Calu3 (cell line): ENCODE results near the gene OCIAD1. TPM values are rescaled to one million over a fixed set of nuclear protein-coding genes. Genes with fewer than 3 reads are reported as not detected.
A peak's percentile ranks its signal among the peaks of the same experiment; 100 is the strongest.

ENCODE experiments used
- BruUV-seq: library from RNA; stranded (reverse); fragments of 400-500 nt; replicated peaks from 2 replicates; lab custom pipeline; 2021; lab: Mats Ljungman, UMichigan
- CTCF ChIA-PET: fragments of 300-600 bp; sonication (Branson Sonifier 250); formaldehyde crosslinking; loops from one replicate; lab custom pipeline; 2022; ENCODE audit warnings: antibody characterized with exemption; lab: Charles Lee
- DNase-seq: peaks from one replicate; pipeline ENCODE4 v3.0.0; 2022
- H3K27ac Mint-ChIP-seq: one replicate; pipeline ENCODE4 v1.8.0; 2022; ENCODE audit warnings: mixed read lengths; ENCODE audit not compliant: unreplicated experiment
- H3K27me3 Mint-ChIP-seq: one replicate; pipeline ENCODE4 v1.8.0; 2022; ENCODE audit warnings: mixed read lengths; ENCODE audit not compliant: unreplicated experiment
- H3K36me3 Mint-ChIP-seq: one replicate; pipeline ENCODE4 v1.8.0; 2022; ENCODE audit warnings: mild to moderate bottlenecking, moderate library complexity, mixed read lengths; ENCODE audit not compliant: insufficient read depth, unreplicated experiment
- H3K4me1 Mint-ChIP-seq: one replicate; pipeline ENCODE4 v1.8.0; 2022; ENCODE audit warnings: mild to moderate bottlenecking, low read depth, mixed read lengths; ENCODE audit not compliant: unreplicated experiment
- H3K4me3 Mint-ChIP-seq: one replicate; pipeline ENCODE4 v1.8.0; 2022; ENCODE audit warnings: mild to moderate bottlenecking, low read depth, moderate library complexity, mixed read lengths; ENCODE audit not compliant: unreplicated experiment
- H3K9me3 Mint-ChIP-seq: one replicate; pipeline ENCODE4 v1.8.0; 2022; ENCODE audit warnings: low read depth, mixed read lengths; ENCODE audit not compliant: unreplicated experiment
- intact Hi-C: fragments of 100-400 bp; cut with micrococcal nuclease; formaldehyde crosslinking; loops from one replicate; pipeline ENCODE4 v1.10.0; 2022; ENCODE audit not compliant: unreplicated experiment
- total RNA-seq: library from RNA; stranded (reverse); gene quantifications from 2 replicates; pipeline ENCODE4 v1.2.3, GENCODE V29; 2022
- TF ChIP-seq, protein P1 (sequence below): fragments of 200-600 bp; IDR thresholded peaks from one replicate; pipeline ENCODE4 v1.8.0; 2022; ENCODE audit warnings: antibody characterized with exemption; ENCODE audit not compliant: unreplicated experiment

The OCIAD1 gene
- total RNA-seq, 1 experiment from 2014 or later: 103 TPM

DNA sequence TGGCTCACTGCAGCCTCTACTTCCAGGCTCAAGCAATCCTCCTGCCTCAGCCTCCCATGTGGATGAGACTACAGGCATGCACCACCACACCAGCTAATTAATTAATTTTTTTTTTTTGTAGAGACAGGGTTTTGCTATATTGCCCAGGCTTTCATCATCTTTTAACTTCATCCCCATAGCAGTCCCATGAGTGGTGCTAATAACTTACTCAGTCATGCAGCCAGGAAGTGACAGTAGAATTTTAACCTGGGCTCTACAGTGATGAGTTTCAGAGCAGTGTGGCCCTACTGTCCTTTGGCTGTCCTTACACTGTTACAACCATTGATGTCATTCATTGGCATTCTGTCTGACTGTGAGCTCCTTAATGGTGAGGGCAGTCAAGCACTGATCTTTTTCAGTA lies 79.6 kb downstream of the OCIAD1 start:
- CTCF ChIA-PET: interaction anchor here (1.4 kb wide), 1 partner anchor 33 kb away, joined by 4 read pairs; no protein-coding TSS in a partner anchor
- no peak overlapping the region for H3K4me3 Mint-ChIP-seq
- TF ChIP-seq, protein P1, sequence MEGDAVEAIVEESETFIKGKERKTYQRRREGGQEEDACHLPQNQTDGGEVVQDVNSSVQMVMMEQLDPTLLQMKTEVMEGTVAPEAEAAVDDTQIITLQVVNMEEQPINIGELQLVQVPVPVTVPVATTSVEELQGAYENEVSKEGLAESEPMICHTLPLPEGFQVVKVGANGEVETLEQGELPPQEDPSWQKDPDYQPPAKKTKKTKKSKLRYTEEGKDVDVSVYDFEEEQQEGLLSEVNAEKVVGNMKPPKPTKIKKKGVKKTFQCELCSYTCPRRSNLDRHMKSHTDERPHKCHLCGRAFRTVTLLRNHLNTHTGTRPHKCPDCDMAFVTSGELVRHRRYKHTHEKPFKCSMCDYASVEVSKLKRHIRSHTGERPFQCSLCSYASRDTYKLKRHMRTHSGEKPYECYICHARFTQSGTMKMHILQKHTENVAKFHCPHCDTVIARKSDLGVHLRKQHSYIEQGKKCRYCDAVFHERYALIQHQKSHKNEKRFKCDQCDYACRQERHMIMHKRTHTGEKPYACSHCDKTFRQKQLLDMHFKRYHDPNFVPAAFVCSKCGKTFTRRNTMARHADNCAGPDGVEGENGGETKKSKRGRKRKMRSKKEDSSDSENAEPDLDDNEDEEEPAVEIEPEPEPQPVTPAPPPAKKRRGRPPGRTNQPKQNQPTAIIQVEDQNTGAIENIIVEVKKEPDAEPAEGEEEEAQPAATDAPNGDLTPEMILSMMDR: no peak
- H3K27me3 Mint-ChIP-seq: no peaks in the 10 kb centered on the region
- DNase-seq: no peak
- H3K27ac Mint-ChIP-seq: peak overlapping the region; percentile 53
- no TSS peak for BruUV-seq
- H3K9me3 Mint-ChIP-seq: no peaks in the 10 kb centered on the region
- H3K4me1 Mint-ChIP-seq: peaks cover 22% of the 10 kb centered on the region
- intact Hi-C loops: no loop called here
- H3K36me3 Mint-ChIP-seq: peaks cover 17% of the 10 kb centered on the region

Other genes starting within 250 kb of the OCIAD1 start
- gene FRYL, start 50.8 kb upstream of the OCIAD1 start, total RNA-seq: 45.8 and 52.5 TPM in 2 replicates
- 141 and 182 TPM in 2 replicates for gene OCIAD2, start 75.7 kb downstream of the OCIAD1 start, total RNA-seq
- gene CWH43, start 155.2 kb downstream of the OCIAD1 start, total RNA-seq: not detected in 2 replicates